ENCODE results near the gene CHPT1.

CHPT1 gene

DNA sequence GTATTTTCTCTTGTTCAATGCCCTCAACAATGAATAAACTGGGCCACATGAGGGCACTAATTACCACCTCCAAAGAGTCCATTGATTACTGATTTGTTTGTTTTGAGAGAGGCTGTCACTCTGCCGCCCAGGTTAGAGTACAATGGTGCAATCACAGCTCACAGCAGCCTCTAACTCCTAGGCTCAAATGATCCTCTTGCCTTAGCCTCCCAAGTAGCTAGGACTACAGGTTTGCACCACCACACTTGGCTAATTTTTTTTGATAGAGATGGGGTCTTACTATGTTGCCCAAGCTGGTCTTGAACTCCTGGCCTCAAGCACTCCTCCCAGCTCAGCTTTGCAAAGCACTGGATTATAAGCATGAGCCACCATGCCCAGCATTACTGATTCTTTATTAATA is 70.1 kb downstream of the CHPT1 start:
- in situ Hi-C loops (cut with MboI; ENCODE audit: low sequenced_read_pairs) = loop anchor here (5.0 kb wide), 1 partner anchor 70 kb away; no protein-coding TSS in a partner anchor
- no peak overlapping the region for H3K4me3 ChIP-seq
- no peaks in the 10 kb centered on the region for H3K27me3 ChIP-seq (ENCODE audit: low read depth)
- no peaks in the 10 kb centered on the region for H3K4me1 ChIP-seq
- H3K36me3 ChIP-seq (replicated peaks) = no peaks in the 10 kb centered on the region; the same call in none of the 2 replicates
- no peak for DNase-seq (ENCODE audit: low spot score in 2 of 2)
- H3K9me3 ChIP-seq = no peaks in the 10 kb centered on the region

DNA sequence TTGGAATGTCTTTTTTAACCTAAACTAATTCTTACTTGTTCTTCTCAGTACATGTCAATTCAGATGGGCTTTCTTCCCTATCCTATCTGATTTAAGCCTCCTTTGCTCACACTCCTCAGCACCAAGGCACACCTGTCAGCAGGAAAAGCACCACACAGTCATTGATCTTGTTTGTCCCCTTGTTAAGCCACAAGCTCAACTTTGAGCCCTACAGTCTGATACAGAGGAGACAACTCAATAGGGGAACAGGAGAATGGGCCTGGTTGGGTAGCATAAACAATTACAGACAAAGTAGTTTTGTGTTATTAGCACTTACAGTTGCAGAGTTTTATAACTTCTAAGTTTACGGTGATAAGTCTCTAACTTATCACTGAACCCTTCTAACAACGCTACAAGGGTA is 71.3 kb downstream of the CHPT1 start:
- in situ Hi-C loops (cut with MboI; ENCODE audit: low sequenced_read_pairs) = loop anchor here (5.0 kb wide), 1 partner anchor 69 kb away; no protein-coding TSS in a partner anchor
- H3K36me3 ChIP-seq (replicated peaks) = no peaks in the 10 kb centered on the region; the same call in none of the 2 replicates
- no peak for DNase-seq (ENCODE audit: low spot score in 2 of 2)
- H3K4me1 ChIP-seq = no peaks in the 10 kb centered on the region
- no peak overlapping the region for H3K4me3 ChIP-seq
- H3K27me3 ChIP-seq (ENCODE audit: low read depth) = no peaks in the 10 kb centered on the region
- no peaks in the 10 kb centered on the region for H3K9me3 ChIP-seq

DNA sequence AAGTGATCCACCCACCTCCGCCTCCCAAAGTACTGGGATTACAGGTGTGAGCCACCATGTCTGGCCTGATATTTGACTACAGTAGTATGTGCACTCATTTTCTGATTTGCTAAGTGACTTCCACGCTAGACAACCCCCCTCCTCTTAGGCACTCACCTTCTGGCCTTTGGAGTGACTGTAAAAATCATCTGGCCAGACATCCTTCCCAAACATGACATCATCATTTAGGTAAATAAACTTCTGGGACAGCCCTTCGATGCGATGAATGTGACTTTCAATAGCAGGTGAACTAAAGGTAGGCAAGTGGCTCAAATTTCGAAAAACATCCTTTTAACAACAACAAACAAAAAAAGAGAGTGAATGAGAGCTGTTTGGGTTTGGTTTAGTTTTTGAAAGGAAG is 72.4 kb downstream of the CHPT1 start:
- Histone ChIP-seq H3K9me3 (no peaks in the 10 kb centered on the region), H3K4me1 (no peaks in the 10 kb centered on the region), H3K27me3 (ENCODE audit: low read depth) (no peaks in the 10 kb centered on the region), H3K36me3 (replicated peaks) (no peaks in the 10 kb centered on the region; the same call in none of the 2 replicates), H3K4me3 (no peak overlapping the region)
- in situ Hi-C loops (cut with MboI; ENCODE audit: low sequenced_read_pairs) = loop anchor here (5.0 kb wide), 1 partner anchor 67 kb away; no protein-coding TSS in a partner anchor
- DNase-seq (ENCODE audit: low spot score in 2 of 2) = no peak

DNA sequence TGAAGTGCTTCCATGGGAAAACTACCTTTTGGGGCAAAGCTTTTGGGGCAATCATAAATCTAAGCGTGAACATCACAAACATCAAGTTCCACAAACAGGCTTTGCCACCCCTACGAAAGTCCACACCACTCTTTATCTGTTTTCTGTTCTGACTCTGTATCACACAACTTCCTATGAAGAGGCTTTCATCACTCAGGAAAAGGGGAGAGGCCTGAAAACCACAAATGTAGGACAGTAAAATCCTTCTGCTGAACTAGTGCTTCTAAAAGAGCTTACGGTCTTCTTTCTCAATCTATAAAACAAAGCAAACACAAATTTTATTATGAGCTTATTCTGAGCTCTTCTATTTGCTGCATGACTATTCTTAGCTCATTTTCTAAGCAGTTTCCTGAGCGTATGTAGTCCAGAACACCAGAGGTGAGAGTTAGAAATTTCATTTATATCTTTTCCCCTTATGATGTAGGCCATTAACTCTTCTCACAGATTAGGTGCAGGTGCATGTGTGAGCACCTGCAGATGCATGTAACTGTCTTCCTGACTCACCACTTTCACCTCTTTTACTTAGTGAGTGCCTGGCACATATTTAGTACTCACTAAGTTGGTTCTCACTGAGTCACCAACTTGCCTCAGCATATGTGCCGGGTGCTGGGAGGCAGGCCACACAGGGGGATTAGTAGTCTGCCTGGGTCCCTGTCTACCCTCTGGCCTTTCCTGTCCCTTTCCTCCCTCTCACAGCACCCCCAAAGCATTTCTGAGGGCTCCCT is 74.8 kb downstream of the CHPT1 start:
- no peak overlapping the region for H3K4me3 ChIP-seq
- in situ Hi-C loops (cut with MboI; ENCODE audit: low sequenced_read_pairs) = no loop called here
- H3K27me3 ChIP-seq (ENCODE audit: low read depth) = no peaks in the 10 kb centered on the region
- no peaks in the 10 kb centered on the region; the same call in none of the 2 replicates for H3K36me3 ChIP-seq (replicated peaks)
- H3K4me1 ChIP-seq = no peaks in the 10 kb centered on the region
- no peaks in the 10 kb centered on the region for H3K9me3 ChIP-seq
- DNase-seq (ENCODE audit: low spot score in 2 of 2) = no peak

DNA sequence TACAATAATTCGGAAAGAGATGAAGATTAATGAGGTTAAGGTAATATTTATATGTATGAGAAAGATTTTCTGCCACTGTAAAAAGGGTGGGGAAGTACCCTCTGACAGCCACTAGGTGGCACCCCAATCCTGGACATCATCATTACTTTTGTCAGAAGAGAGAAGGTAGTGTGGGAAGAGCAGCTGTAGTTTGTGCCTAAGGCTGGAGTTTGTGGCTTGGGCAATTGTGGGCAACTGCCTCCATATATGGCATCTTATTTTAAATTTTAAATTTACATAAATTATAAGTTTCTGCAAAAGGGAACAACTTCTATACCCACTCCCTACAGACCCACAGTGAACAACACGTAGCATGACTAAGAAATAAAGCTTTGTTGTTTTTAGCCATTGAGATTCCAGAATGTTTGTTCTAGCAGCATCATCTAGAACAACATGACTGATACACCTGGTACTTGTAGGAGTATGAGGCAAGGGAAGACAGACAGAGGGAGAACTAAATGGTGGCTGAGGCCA is 76.3 kb downstream of the CHPT1 start:
- Histone ChIP-seq H3K9me3 (no peaks in the 10 kb centered on the region), H3K4me3 (no peak overlapping the region), H3K4me1 (no peaks in the 10 kb centered on the region), H3K36me3 (replicated peaks) (no peaks in the 10 kb centered on the region; the same call in none of the 2 replicates), H3K27me3 (ENCODE audit: low read depth) (no peaks in the 10 kb centered on the region)
- in situ Hi-C loops (cut with MboI; ENCODE audit: low sequenced_read_pairs) = no loop called here
- peak; percentile 70 to 78 for DNase-seq (ENCODE audit: low spot score in 2 of 2)

DNA sequence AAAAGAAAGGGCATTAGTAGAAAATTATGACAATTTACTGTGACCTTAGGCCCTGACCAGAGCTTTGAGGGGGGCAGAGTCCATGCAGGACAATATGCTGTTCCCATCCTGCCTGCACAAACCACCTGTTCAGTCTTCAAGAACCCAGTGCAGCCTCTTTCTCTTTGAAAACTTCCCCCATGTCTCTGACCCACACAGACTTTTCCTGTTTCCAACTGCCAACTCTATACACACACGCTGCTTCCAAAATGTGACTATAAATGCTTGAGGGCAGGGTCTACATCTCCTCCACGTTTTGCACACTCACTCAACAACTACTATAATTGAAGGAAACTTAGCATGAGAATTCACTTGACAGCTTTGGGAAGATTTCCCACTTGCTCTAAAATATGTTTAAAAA is 78.4 kb downstream of the CHPT1 start:
- no peak for DNase-seq (ENCODE audit: low spot score in 2 of 2)
- in situ Hi-C loops (cut with MboI; ENCODE audit: low sequenced_read_pairs) = loop anchor here (25.0 kb wide), 1 partner anchor 986 kb away; no protein-coding TSS in a partner anchor
- Histone ChIP-seq H3K4me3 (no peak overlapping the region), H3K36me3 (replicated peaks) (peaks cover 2% of the 10 kb centered on the region), H3K9me3 (no peaks in the 10 kb centered on the region), H3K4me1 (no peaks in the 10 kb centered on the region), H3K27me3 (ENCODE audit: low read depth) (no peaks in the 10 kb centered on the region)

DNA sequence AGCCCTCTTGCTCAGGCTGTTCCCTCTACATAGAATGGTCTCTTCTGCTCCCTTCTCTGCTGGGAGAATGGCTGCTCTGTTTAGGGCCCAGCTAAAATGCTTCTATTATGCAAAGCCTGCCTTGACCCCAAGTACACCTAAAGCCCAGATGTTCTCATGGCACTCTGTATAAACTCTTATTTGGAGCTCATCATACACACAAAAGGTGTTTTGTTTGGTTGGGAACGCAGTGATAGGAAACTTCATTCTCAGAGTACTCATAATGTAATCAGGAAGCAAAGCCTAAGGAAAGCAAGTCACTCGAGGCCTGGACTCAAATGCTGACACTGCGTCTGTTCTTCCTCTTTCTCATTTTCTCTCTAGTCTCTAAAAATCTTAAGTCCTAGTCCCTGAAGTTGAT is 80.0 kb downstream of the CHPT1 start:
- no peaks in the 10 kb centered on the region for H3K27me3 ChIP-seq (ENCODE audit: low read depth)
- peaks cover 4% of the 10 kb centered on the region; the same call in 1 of the 2 replicates for H3K36me3 ChIP-seq (replicated peaks)
- in situ Hi-C loops (cut with MboI; ENCODE audit: low sequenced_read_pairs) = loop anchor here (25.0 kb wide), 1 partner anchor 985 kb away; no protein-coding TSS in a partner anchor
- H3K4me3 ChIP-seq = no peak overlapping the region
- no peak for DNase-seq (ENCODE audit: low spot score in 2 of 2)
- no peaks in the 10 kb centered on the region for H3K4me1 ChIP-seq
- H3K9me3 ChIP-seq = no peaks in the 10 kb centered on the region

DNA sequence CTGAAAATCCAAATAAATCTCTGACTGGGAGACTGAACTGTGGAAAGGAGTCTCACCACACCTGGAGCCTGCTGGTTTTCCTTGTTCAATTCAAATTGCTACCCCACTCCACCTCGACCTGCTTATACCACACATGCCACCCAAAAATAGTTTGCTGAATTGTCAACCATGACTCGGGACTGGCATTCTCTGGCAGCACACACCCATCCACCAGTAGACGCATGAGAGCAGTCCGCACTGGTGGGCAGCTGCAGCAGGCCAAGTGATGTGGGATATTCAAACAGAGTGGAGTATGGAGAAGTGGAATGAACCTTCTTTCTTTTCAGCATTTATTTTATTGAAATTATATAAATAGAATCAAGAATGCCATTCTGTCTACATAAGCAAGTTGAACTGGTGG is 80.5 kb downstream of the CHPT1 start:
- in situ Hi-C loops (cut with MboI; ENCODE audit: low sequenced_read_pairs) = loop anchor here (25.0 kb wide), 1 partner anchor 984 kb away; no protein-coding TSS in a partner anchor

More for the DNA sequence above, 80.5 kb downstream of the CHPT1 start:
- Histone ChIP-seq H3K4me3 (no peak overlapping the region), H3K4me1 (no peaks in the 10 kb centered on the region), H3K36me3 (replicated peaks) (peaks cover 4% of the 10 kb centered on the region; the same call in 1 of the 2 replicates), H3K27me3 (ENCODE audit: low read depth) (no peaks in the 10 kb centered on the region), H3K9me3 (no peaks in the 10 kb centered on the region)
- DNase-seq (ENCODE audit: low spot score in 2 of 2) = no peak

Measured in HAP-1 (cell line).